ENCODE data around the gene COQ5. TPM values are rescaled to one million over a fixed set of nuclear protein-coding genes. Genes with fewer than 3 reads are reported as not detected.

Gene COQ5
- total and polyA plus RNA-seq, 2 experiments from 2014 or later, result 30.7 to 32.6 TPM

DNA sequence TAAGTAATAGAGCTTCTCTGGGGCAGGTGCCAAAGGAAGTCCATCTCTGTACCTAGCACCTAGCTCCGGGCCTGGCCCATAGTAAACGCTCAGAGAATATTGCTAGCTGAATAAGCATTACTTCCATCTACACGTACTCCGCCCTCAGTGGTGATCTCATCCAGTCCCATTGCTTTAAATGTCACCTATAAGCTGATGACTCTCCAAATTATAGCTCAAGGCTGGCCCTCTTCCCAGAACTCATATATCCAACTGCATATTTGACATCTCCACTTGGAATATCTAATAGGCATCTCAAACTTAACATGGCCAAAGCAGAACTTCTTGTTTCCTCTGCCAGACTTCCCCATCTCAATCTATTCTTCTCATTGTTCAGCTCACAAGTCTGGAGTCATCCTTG, 39.9 kb downstream of the COQ5 start:
- Histone ChIP-seq H3K4me3 (no peak overlapping the region), H2AFZ (no peak overlapping the region), H3K4me1 (ENCODE audit: insufficient read depth) (no peaks in the 10 kb centered on the region), H3K36me3 (ENCODE audit: insufficient read depth) (no peaks in the 10 kb centered on the region), H4K20me1 (replicated peaks; ENCODE audit: insufficient read depth) (no peaks in the 10 kb centered on the region), H3F3A (replicated peaks; ENCODE audit: low read depth) (no peaks in the 10 kb centered on the region), H3K27me3 (ENCODE audit: insufficient read depth) (no peaks in the 10 kb centered on the region), H3K4me2 (no peak overlapping the region), H3K9me2 (ENCODE audit: insufficient read depth) (no peaks in the 10 kb centered on the region), H3K79me2 (replicated peaks; ENCODE audit: insufficient read depth) (no peaks in the 10 kb centered on the region), H3K27ac (ENCODE audit: low read depth) (no peak overlapping the region)
- no peaks in the 10 kb centered on the region for H3K9me3 Mint-ChIP-seq
- DNase-seq (ENCODE audit: low spot score), result no peak
- H3K4me1 Mint-ChIP-seq, result no peaks in the 10 kb centered on the region
- no peak for TF ChIP-seq ZNF331 (CRISPR knock-in tag; IDR thresholded peaks at IDR 0.05; ENCODE audit: low read depth)
- no peak for TF ChIP-seq ETS1 (IDR thresholded peaks at IDR 0.05)
- TF ChIP-seq, protein P1, sequence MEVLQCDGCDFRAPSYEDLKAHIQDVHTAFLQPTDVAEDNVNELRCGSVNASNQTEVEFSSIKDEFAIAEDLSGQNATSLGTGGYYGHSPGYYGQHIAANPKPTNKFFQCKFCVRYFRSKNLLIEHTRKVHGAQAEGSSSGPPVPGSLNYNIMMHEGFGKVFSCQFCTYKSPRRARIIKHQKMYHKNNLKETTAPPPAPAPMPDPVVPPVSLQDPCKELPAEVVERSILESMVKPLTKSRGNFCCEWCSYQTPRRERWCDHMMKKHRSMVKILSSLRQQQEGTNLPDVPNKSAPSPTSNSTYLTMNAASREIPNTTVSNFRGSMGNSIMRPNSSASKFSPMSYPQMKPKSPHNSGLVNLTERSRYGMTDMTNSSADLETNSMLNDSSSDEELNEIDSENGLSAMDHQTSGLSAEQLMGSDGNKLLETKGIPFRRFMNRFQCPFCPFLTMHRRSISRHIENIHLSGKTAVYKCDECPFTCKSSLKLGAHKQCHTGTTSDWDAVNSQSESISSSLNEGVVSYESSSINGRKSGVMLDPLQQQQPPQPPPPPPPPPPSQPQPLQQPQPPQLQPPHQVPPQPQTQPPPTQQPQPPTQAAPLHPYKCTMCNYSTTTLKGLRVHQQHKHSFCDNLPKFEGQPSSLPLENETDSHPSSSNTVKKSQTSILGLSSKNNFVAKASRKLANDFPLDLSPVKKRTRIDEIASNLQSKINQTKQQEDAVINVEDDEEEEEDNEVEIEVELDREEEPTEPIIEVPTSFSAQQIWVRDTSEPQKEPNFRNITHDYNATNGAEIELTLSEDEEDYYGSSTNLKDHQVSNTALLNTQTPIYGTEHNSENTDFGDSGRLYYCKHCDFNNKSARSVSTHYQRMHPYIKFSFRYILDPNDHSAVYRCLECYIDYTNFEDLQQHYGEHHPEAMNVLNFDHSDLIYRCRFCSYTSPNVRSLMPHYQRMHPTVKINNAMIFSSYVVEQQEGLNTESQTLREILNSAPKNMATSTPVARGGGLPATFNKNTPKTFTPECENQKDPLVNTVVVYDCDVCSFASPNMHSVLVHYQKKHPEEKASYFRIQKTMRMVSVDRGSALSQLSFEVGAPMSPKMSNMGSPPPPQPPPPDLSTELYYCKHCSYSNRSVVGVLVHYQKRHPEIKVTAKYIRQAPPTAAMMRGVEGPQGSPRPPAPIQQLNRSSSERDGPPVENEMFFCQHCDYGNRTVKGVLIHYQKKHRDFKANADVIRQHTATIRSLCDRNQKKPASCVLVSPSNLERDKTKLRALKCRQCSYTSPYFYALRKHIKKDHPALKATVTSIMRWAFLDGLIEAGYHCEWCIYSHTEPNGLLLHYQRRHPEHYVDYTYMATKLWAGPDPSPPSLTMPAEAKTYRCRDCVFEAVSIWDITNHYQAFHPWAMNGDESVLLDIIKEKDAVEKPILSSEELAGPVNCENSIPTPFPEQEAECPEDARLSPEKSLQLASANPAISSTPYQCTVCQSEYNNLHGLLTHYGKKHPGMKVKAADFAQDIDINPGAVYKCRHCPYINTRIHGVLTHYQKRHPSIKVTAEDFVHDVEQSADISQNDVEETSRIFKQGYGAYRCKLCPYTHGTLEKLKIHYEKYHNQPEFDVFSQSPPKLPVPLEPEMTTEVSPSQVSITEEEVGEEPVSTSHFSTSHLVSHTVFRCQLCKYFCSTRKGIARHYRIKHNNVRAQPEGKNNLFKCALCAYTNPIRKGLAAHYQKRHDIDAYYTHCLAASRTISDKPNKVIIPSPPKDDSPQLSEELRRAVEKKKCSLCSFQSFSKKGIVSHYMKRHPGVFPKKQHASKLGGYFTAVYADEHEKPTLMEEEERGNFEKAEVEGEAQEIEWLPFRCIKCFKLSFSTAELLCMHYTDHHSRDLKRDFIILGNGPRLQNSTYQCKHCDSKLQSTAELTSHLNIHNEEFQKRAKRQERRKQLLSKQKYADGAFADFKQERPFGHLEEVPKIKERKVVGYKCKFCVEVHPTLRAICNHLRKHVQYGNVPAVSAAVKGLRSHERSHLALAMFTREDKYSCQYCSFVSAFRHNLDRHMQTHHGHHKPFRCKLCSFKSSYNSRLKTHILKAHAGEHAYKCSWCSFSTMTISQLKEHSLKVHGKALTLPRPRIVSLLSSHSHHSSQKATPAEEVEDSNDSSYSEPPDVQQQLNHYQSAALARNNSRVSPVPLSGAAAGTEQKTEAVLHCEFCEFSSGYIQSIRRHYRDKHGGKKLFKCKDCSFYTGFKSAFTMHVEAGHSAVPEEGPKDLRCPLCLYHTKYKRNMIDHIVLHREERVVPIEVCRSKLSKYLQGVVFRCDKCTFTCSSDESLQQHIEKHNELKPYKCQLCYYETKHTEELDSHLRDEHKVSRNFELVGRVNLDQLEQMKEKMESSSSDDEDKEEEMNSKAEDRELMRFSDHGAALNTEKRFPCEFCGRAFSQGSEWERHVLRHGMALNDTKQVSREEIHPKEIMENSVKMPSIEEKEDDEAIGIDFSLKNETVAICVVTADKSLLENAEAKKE (CRISPR knock-in tag; IDR thresholded peaks at IDR 0.05), result no peak
- TF ChIP-seq NANOG (IDR thresholded peaks at IDR 0.05; ENCODE audit: borderline replicate concordance), result no peak
- no peak for TF ChIP-seq ZNF114 (CRISPR knock-in tag; IDR thresholded peaks at IDR 0.05)
- TF ChIP-seq EZH2phosphoT487 (IDR thresholded peaks at IDR 0.05; ENCODE audit: unreplicated experiment), result no peak
- no peak for TF ChIP-seq POLR2AphosphoS5 (IDR thresholded peaks at IDR 0.05; ENCODE audit: low read depth)
- TF ChIP-seq, protein P2, sequence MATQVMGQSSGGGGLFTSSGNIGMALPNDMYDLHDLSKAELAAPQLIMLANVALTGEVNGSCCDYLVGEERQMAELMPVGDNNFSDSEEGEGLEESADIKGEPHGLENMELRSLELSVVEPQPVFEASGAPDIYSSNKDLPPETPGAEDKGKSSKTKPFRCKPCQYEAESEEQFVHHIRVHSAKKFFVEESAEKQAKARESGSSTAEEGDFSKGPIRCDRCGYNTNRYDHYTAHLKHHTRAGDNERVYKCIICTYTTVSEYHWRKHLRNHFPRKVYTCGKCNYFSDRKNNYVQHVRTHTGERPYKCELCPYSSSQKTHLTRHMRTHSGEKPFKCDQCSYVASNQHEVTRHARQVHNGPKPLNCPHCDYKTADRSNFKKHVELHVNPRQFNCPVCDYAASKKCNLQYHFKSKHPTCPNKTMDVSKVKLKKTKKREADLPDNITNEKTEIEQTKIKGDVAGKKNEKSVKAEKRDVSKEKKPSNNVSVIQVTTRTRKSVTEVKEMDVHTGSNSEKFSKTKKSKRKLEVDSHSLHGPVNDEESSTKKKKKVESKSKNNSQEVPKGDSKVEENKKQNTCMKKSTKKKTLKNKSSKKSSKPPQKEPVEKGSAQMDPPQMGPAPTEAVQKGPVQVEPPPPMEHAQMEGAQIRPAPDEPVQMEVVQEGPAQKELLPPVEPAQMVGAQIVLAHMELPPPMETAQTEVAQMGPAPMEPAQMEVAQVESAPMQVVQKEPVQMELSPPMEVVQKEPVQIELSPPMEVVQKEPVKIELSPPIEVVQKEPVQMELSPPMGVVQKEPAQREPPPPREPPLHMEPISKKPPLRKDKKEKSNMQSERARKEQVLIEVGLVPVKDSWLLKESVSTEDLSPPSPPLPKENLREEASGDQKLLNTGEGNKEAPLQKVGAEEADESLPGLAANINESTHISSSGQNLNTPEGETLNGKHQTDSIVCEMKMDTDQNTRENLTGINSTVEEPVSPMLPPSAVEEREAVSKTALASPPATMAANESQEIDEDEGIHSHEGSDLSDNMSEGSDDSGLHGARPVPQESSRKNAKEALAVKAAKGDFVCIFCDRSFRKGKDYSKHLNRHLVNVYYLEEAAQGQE (IDR thresholded peaks at IDR 0.05; ENCODE audit: unreplicated experiment), result no peak
- peaks cover 2% of the 10 kb centered on the region for H3K27me3 Mint-ChIP-seq (ENCODE audit: insufficient read depth, low read depth, poor library complexity)
- H3K36me3 Mint-ChIP-seq (ENCODE audit: low read depth), result peaks cover 9% of the 10 kb centered on the region; the same call in 2 of the 3 replicates
- no peak for ATAC-seq
- no peak overlapping the region for H3K27ac Mint-ChIP-seq
- no peak overlapping the region for H3K4me3 Mint-ChIP-seq

All from GM23338 (cell line).